Measurements from ENCODE around the gene ZNF513. TPM values are rescaled to one million over a fixed set of nuclear protein-coding genes. Genes with fewer than 3 reads are reported as not detected.

The ZNF513 gene
- total and polyA plus RNA-seq, 5 donors from 2014 or later = 1.4 to 20.9 (median 3.6) TPM

DNA sequence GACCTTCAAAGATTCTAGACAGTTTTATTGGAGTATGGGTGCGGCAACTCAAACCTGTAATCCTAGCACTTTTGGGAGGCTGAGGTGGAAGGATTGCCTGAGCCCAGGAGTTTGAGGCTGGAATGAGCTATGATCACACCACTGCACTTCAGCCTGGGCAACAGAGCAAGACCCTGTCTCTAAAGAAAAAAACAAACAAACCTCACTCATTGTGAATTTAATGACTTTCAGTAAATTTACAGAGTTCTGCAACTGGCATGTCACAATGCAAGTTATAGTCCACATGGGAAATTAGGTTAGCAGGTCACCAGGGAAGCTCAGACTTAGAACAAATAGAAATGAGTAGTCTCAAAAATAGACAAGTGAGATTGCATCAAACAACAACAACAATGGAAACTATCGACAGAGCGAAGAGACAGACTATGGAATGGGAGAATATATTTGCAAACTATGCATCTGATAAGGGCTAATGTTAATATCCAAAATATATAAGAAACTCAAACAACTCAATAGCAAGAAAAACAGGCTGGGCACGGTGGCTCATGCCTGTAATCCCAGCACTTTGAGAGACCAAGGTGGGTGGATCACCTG, 41.2 kb upstream of the ZNF513 start:
- no peaks in the 10 kb centered on the region for H3K9me3 Mint-ChIP-seq
- H3K36me3 Mint-ChIP-seq = no peaks in the 10 kb centered on the region
- H3K27ac Mint-ChIP-seq = peak overlapping the region in 2 of 3 donors; percentile 21 to 27
- DNase-seq = no peak
- Histone ChIP-seq H3K36me3 (ENCODE audit: control insufficient read depth, insufficient read depth, low read length) (no peaks in the 10 kb centered on the region), H3K27me3 (ENCODE audit: control insufficient read depth, insufficient read depth, low read length) (no peaks in the 10 kb centered on the region), H3K4me1 (ENCODE audit: control insufficient read depth, insufficient read depth, low read length, poor library complexity, severe bottlenecking) (no peaks in the 10 kb centered on the region), H3K4me3 (ENCODE audit: low read depth, low read length) (no peak overlapping the region), H3K27ac (ENCODE audit: insufficient read depth, low read length, poor library complexity, severe bottlenecking) (no peak overlapping the region), H3K9me3 (ENCODE audit: control insufficient read depth in 2 of 2, low read length in 2 of 2) (no peaks in the 10 kb centered on the region)
- H3K27me3 Mint-ChIP-seq = no peaks in the 10 kb centered on the region
- no peak overlapping the region for H3K4me3 Mint-ChIP-seq
- ATAC-seq (ENCODE audit: low read depth in 2 of 2) = no peak
- no peaks in the 10 kb centered on the region for H3K4me1 Mint-ChIP-seq

DNA sequence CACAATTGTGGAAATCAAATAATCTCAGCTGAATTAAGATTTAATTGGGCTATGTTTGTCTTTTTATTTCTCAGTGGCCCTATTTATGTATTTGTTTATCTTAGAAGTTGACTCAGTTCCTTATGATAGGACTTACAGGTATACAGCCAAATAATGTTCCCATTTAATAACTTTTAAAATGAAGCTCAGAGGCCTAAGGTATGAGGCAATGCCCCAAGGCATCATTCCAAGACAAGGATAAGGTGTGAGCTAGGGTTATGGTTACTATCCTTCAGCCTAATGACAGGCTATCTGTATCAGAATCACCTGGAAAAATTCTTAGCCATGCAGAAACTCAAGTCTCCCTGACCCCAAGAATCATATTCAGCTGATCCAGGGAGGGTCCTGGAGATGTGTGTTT, 40.5 kb upstream of the ZNF513 start:
- Mint-ChIP-seq H3K4me1 (no peaks in the 10 kb centered on the region), H3K27me3 (no peaks in the 10 kb centered on the region), H3K4me3 (no peak overlapping the region), H3K9me3 (no peaks in the 10 kb centered on the region), H3K36me3 (no peaks in the 10 kb centered on the region), H3K27ac (no peak overlapping the region)
- Histone ChIP-seq H3K27me3 (ENCODE audit: control insufficient read depth, insufficient read depth, low read length) (no peaks in the 10 kb centered on the region), H3K27ac (ENCODE audit: insufficient read depth, low read length, poor library complexity, severe bottlenecking) (no peak overlapping the region), H3K36me3 (ENCODE audit: control insufficient read depth, insufficient read depth, low read length) (no peaks in the 10 kb centered on the region), H3K4me3 (ENCODE audit: low read depth, low read length) (no peak overlapping the region), H3K4me1 (ENCODE audit: control insufficient read depth, insufficient read depth, low read length, poor library complexity, severe bottlenecking) (no peaks in the 10 kb centered on the region), H3K9me3 (ENCODE audit: control insufficient read depth in 2 of 2, low read length in 2 of 2) (no peaks in the 10 kb centered on the region)
- ATAC-seq (ENCODE audit: low read depth in 2 of 2) (no peak), DNase-seq (no peak)

DNA sequence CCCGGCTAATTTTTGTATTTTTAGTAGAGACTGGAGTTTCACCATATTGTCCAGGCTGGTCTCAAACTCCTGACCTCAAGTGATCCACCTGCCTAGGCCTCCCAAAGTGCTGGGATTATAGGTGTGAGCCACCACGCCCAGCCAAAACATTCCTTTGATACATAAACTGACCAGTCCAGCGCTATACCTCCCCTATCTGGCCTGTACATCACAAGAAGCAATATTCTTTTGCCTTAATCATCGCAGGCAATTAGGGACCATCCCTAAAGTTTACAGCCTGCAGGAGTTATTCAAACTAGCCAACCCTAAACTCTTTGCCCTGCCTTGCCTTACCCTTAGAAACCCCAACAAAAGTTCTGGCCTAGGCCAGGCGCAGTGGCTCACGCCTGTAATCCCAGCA, 35.6 kb upstream of the ZNF513 start:
- Histone ChIP-seq H3K27me3 (ENCODE audit: control insufficient read depth, insufficient read depth, low read length) (no peaks in the 10 kb centered on the region), H3K4me1 (ENCODE audit: control insufficient read depth, insufficient read depth, low read length, poor library complexity, severe bottlenecking) (no peaks in the 10 kb centered on the region), H3K36me3 (ENCODE audit: control insufficient read depth, insufficient read depth, low read length) (no peaks in the 10 kb centered on the region), H3K4me3 (ENCODE audit: low read depth, low read length) (no peak overlapping the region), H3K9me3 (ENCODE audit: control insufficient read depth in 2 of 2, low read length in 2 of 2) (no peaks in the 10 kb centered on the region), H3K27ac (ENCODE audit: insufficient read depth, low read length, poor library complexity, severe bottlenecking) (no peak overlapping the region)
- Mint-ChIP-seq H3K27me3 (peaks cover 4% of the 10 kb centered on the region), H3K27ac (no peak overlapping the region), H3K4me3 (no peak overlapping the region), H3K4me1 (peaks cover 0 to 2% (median 0%) of the 10 kb centered on the region in 4 donors), H3K36me3 (no peaks in the 10 kb centered on the region), H3K9me3 (peaks cover 0 to 4% (median 0%) of the 10 kb centered on the region in 7 donors)
- no peak for ATAC-seq (ENCODE audit: low read depth in 2 of 2)
- no peak for DNase-seq

DNA sequence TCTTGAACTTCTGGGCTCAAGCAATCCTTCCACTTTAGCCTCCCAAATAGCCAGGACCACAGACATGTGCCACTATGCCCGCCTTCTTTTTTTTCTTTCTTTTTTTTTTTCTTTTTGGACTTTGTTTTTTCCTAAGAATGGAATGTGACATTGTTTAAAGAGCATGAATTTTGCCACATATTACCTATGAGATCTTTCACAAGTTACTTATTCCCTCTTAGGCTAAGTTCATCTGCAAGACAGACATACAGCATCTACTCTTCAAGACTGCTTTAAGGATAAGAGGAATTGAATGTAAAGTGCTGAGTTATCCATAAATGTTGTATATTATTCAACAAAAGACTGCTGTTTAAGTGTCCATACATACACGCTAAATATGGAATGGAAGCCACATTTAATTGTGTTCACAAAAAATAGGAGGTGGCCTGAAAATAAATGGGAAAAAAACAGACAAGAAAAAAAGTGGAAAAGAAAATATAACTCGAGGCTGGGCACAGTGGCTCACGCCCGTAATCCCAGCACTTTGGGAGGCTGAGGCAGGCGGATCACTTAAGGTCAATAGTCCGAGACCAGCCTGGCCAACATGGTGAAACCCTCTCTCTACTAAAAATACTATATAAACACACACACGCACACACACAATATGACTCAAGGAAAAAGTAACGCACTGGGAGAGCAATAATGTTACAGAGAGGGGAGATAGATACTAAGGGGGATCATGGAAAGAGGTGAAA, 32.1 kb upstream of the ZNF513 start:
- peaks cover 9% of the 10 kb centered on the region for H3K27me3 Mint-ChIP-seq
- H3K36me3 ChIP-seq (ENCODE audit: control insufficient read depth, insufficient read depth, low read length) = no peaks in the 10 kb centered on the region
- H3K4me3 Mint-ChIP-seq = peak overlapping the region in 2 of 4 donors; percentile 66 to 72
- no peaks in the 10 kb centered on the region for H3K27me3 ChIP-seq (ENCODE audit: control insufficient read depth, insufficient read depth, low read length)
- no peak overlapping the region for H3K27ac ChIP-seq (ENCODE audit: insufficient read depth, low read length, poor library complexity, severe bottlenecking)
- peaks cover 21% of the 10 kb centered on the region for H3K4me1 ChIP-seq (ENCODE audit: control insufficient read depth, insufficient read depth, low read length, poor library complexity, severe bottlenecking)
- peaks cover 6 to 19% (median 14%) of the 10 kb centered on the region in 4 donors for H3K4me1 Mint-ChIP-seq
- H3K9me3 Mint-ChIP-seq = peaks cover 0 to 4% (median 0%) of the 10 kb centered on the region in 7 donors
- no peak overlapping the region for H3K27ac Mint-ChIP-seq
- DNase-seq = no peak
- H3K36me3 Mint-ChIP-seq = no peaks in the 10 kb centered on the region
- no peaks in the 10 kb centered on the region for H3K9me3 ChIP-seq (ENCODE audit: control insufficient read depth in 2 of 2, low read length in 2 of 2)
- H3K4me3 ChIP-seq (ENCODE audit: low read depth, low read length) = no peak overlapping the region
- ATAC-seq (ENCODE audit: low read depth in 2 of 2) = no peak

DNA sequence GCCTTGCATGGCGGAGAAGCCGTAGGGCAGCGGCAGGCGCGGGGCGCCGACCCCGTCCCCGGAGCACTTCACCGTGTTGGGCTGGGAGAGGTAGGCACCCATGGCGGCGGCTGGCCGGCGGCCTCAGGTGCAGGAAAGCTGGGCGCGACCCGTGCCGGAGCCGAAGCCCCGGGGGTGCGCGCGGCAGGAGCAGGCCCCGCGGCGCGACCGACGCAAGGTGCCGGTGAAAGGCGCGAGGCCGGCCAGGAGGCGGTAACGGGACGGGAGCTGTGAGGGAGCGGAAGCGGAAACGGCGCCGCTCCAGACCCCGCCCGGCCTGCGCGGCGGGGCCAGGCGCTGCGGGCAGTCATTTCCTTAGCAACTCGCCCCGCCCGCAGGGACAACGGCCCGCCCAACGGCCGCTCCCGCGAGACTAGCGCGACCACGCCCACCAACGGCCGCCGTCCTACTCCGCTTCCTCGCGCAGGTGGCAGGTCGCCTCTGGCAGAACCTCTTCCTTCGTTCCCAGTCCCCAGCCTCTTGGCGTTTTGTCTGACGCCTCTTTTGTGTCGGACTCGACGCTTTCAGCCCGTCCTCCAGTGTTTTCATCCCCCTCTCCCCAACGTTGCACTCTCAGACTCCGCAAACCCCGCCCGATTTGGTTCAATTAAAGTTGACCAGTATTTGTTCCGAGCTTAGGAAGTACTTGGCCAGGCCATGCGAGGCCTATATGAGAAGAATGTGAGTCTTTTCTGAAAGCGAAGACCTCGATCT, 29.0 kb upstream of the ZNF513 start, which contains the start of gene PPM1G:
Gene PPM1G, minus strand, starts transcription at position 271 of the 753 bp plus-strand sequence. Its CDS starts 169 bp downstream, at position 102.
- H3K4me1 Mint-ChIP-seq = peaks cover 15 to 45% (median 29%) of the 10 kb centered on the region in 4 donors
- Histone ChIP-seq H3K4me3 (ENCODE audit: low read depth, low read length) (peak within 1 kb of the TSS; percentile 86), H3K9me3 (ENCODE audit: control insufficient read depth in 2 of 2, low read length in 2 of 2) (no peaks in the 10 kb centered on the region), H3K36me3 (ENCODE audit: control insufficient read depth, insufficient read depth, low read length) (no peaks in the 10 kb centered on the region), H3K4me1 (ENCODE audit: control insufficient read depth, insufficient read depth, low read length, poor library complexity, severe bottlenecking) (peaks cover 42% of the 10 kb centered on the region), H3K27me3 (ENCODE audit: control insufficient read depth, insufficient read depth, low read length) (no peaks in the 10 kb centered on the region), H3K27ac (ENCODE audit: insufficient read depth, low read length, poor library complexity, severe bottlenecking) (peak within 1 kb of the TSS; percentile 82)
- H3K27me3 Mint-ChIP-seq = peaks cover 9% of the 10 kb centered on the region
- ATAC-seq (ENCODE audit: low read depth in 2 of 2) (peak; percentile 98 to 99), DNase-seq (peak; percentile 94 to 98 (median 95))
- peaks cover 0 to 4% (median 0%) of the 10 kb centered on the region in 7 donors for H3K9me3 Mint-ChIP-seq
- H3K36me3 Mint-ChIP-seq = peaks cover 7% of the 10 kb centered on the region
- H3K4me3 Mint-ChIP-seq = peak within 1 kb of the TSS; percentile 86 to 95 (median 92)
- H3K27ac Mint-ChIP-seq = peak within 1 kb of the TSS; percentile 95 to 98 (median 97)

DNA sequence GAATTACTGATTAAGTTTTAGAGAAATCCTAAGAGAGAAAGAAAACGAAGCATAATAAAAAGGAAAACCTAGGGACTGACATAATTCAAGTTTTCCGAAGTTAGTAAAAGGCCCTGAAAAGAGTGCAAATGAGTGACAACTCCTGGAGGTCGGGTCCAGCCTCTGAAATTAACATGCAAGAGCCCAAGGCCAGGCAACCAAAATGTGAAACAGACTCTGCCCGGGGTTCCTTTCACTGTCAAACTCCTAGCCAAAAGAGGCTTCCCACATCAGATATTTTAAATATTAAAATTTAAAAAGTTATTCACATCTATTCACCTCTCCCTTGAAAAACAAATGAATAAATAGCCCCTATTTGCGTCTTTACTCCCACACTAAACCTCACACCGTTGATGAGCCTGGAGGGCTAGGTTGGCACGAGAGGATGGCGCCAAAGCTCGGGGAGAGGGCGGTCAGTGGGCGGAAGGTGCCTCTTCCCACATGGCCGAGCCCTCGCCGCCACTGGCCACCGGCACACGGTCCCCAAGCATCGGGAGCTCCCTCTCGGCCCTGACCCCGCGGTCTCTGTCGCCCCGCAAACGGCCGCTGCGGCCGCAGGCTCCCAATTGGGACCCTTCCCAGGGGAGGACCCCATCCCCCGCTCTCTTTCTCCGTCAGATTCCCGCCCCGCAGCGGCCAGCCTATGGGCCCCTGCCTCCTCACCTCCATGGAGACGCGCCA, 28.2 kb upstream of the ZNF513 start:
- Histone ChIP-seq H3K4me1 (ENCODE audit: control insufficient read depth, insufficient read depth, low read length, poor library complexity, severe bottlenecking) (peaks cover 43% of the 10 kb centered on the region), H3K27me3 (ENCODE audit: control insufficient read depth, insufficient read depth, low read length) (no peaks in the 10 kb centered on the region), H3K9me3 (ENCODE audit: control insufficient read depth in 2 of 2, low read length in 2 of 2) (no peaks in the 10 kb centered on the region), H3K27ac (ENCODE audit: insufficient read depth, low read length, poor library complexity, severe bottlenecking) (peak overlapping the region; percentile 82), H3K4me3 (ENCODE audit: low read depth, low read length) (peak overlapping the region; percentile 86), H3K36me3 (ENCODE audit: control insufficient read depth, insufficient read depth, low read length) (peaks cover 4% of the 10 kb centered on the region)
- DNase-seq = no peak
- Mint-ChIP-seq H3K4me3 (peak overlapping the region; percentile 86 to 95 (median 92)), H3K4me1 (peaks cover 18 to 53% (median 33%) of the 10 kb centered on the region in 4 donors), H3K27ac (peak overlapping the region; percentile 79 to 95 (median 87)), H3K36me3 (peaks cover 7% of the 10 kb centered on the region), H3K9me3 (peaks cover 0 to 4% (median 0%) of the 10 kb centered on the region in 7 donors), H3K27me3 (peaks cover 5% of the 10 kb centered on the region)
- no peak for ATAC-seq (ENCODE audit: low read depth in 2 of 2)

DNA sequence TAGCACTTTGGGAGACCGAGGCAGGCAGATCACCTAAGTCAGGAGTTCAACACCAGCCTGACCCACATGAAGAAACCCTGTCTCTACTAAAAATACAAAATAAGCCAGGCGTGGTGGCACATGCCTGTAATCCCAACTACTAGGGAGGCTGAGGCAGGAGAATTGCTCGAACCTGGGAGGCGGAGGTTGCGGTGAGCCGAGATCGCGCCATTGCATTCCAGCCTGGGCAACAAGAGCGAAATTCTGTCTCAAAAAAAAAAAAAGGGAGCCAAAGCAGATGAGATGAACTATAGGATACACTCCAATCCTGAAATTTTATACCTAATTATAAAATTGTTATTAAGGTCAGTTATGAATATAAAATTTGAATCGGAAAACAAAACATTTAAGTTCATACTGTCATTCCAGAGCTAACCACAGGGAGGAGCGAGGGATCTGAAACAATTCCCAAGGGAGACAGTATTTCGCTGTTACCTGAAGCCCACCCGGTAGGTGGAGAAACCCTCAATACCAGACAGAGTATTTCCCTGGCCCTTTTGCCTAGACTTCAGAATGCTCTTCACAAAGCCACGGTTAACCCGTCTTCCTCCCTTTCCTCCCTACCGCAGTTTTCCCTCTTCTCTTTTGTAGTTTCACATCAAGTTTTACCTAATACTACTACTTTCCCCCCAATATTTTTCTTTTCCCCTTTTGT, 27.4 kb upstream of the ZNF513 start:
- ATAC-seq (ENCODE audit: low read depth in 2 of 2) = no peak
- H3K4me1 Mint-ChIP-seq = peaks cover 23 to 60% (median 38%) of the 10 kb centered on the region in 4 donors

More for the DNA sequence above, 27.4 kb upstream of the ZNF513 start:
- peaks cover 0 to 4% (median 0%) of the 10 kb centered on the region in 7 donors for H3K9me3 Mint-ChIP-seq
- Histone ChIP-seq H3K9me3 (ENCODE audit: control insufficient read depth in 2 of 2, low read length in 2 of 2) (no peaks in the 10 kb centered on the region), H3K27ac (ENCODE audit: insufficient read depth, low read length, poor library complexity, severe bottlenecking) (peak overlapping the region; percentile 82), H3K27me3 (ENCODE audit: control insufficient read depth, insufficient read depth, low read length) (no peaks in the 10 kb centered on the region), H3K36me3 (ENCODE audit: control insufficient read depth, insufficient read depth, low read length) (peaks cover 5% of the 10 kb centered on the region), H3K4me1 (ENCODE audit: control insufficient read depth, insufficient read depth, low read length, poor library complexity, severe bottlenecking) (peaks cover 51% of the 10 kb centered on the region), H3K4me3 (ENCODE audit: low read depth, low read length) (peak overlapping the region; percentile 86)
- H3K36me3 Mint-ChIP-seq = peaks cover 7% of the 10 kb centered on the region
- peak overlapping the region; percentile 79 to 95 (median 87) for H3K27ac Mint-ChIP-seq
- H3K27me3 Mint-ChIP-seq = peaks cover 5% of the 10 kb centered on the region
- H3K4me3 Mint-ChIP-seq = peak overlapping the region; percentile 86 to 95 (median 92)
- DNase-seq = no peak
